ENCODE measurements around the gene NTSR1.

DNA sequence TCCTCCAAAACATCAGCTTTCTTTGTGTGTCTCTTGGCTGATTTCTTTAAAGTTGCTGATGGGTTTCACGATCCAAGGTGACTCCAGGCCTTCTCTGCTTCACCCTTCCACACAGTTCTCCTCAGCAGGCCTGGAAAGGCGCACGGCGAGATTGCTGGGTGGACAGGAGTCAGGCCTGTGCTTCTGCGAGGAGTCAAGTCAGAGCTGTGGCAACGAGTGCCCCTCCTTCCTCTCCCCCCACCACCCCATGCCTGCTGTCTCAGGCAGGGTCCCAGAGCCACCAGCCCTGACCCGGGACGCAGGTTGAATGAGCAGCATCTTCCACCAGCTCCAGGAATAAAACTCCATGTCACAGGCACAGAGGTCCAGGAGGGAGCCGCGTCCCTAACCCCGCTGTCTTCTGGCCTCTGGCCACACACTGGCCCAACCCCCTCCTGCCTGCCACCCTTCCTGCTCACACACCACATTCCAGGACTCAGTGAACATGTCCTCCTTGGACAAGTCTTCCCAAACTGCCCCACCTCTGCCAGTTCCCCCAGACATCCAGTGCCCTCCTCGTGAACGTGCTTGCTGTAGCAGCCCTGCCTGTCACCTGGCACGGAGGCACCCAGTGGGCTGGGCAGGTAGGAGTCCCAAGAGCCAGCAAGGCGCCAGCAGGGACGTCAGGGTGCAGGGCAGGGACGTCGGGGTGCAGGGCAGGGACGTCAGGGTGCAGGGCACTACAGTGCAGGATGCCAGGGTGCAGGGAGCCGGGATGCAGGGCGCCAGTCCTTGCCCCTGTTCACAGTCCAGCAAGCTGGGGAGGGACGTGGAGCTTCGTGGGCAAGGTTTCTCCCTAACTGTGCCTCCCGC is 7.2 kb upstream of the NTSR1 start:
- TF ChIP-seq, protein P1, sequence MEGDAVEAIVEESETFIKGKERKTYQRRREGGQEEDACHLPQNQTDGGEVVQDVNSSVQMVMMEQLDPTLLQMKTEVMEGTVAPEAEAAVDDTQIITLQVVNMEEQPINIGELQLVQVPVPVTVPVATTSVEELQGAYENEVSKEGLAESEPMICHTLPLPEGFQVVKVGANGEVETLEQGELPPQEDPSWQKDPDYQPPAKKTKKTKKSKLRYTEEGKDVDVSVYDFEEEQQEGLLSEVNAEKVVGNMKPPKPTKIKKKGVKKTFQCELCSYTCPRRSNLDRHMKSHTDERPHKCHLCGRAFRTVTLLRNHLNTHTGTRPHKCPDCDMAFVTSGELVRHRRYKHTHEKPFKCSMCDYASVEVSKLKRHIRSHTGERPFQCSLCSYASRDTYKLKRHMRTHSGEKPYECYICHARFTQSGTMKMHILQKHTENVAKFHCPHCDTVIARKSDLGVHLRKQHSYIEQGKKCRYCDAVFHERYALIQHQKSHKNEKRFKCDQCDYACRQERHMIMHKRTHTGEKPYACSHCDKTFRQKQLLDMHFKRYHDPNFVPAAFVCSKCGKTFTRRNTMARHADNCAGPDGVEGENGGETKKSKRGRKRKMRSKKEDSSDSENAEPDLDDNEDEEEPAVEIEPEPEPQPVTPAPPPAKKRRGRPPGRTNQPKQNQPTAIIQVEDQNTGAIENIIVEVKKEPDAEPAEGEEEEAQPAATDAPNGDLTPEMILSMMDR (conservative IDR thresholded peaks at IDR 0.05) = no peak
- no peak for TF ChIP-seq ZFX (IDR thresholded peaks at IDR 0.05)

Measured in C4-2B (cell line).